ENCODE results near the gene KRT74.
"Not testable (repeated sequence)": the region's sequence is repeated elsewhere in the genome, so short reads cannot be mapped to it uniquely, and the experiment has no call there.

KRT74 gene

DNA sequence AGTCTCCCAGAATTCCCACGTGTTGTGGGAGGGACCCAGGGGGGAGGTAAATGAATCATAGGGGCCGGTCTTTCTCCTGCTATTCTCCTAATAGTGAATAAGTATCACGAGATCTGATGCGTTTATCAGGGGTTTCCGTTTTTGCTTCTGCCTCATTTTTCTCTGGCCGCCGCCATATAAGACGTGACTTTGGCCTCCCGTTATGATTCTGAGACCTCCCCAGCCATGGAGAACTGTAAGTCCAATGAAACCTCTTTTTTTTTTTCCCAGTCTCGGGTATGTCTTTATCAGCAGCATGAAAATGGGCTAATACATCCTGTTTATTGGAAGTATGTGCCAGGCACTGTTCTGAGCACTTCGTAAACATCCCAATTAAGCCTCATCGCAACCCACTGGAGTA, 26.8 kb upstream of the KRT74 start:
- no peaks in the 10 kb centered on the region for H3K36me3 ChIP-seq (ENCODE audit: control insufficient read depth, insufficient read depth, low read length)
- H3K9me3 ChIP-seq (ENCODE audit: control insufficient read depth, low read length): no peaks in the 10 kb centered on the region
- no peaks in the 10 kb centered on the region for H3K4me1 ChIP-seq (ENCODE audit: control insufficient read depth, insufficient read depth, low read length)
- no peak overlapping the region for H3K4me3 ChIP-seq (ENCODE audit: low read length)
- H3K9ac ChIP-seq (ENCODE audit: low read length): no peak overlapping the region
- peaks cover 43% of the 10 kb centered on the region for H3K27me3 ChIP-seq (ENCODE audit: control insufficient read depth, insufficient read depth, low read length)

DNA sequence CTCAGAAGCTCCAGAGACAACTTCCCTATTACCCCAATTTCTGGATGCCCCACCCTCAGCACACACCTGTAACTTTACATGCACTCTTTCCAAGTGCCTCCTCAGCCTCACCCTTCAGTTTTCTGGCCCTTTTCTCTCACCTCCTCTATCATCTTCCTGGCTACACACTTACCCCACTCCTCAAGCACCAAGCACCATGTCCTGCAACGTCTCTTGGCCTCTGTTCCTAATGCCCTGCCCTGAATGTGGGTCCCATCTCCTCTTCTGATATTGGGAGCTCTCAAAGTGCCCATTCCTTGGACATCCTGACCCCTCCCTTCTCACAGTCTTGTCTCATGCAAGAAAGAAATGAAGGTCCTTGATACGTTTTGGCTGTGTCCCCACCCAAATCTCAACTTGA, 26.4 kb upstream of the KRT74 start:
- H3K4me3 ChIP-seq (ENCODE audit: low read length): no peak overlapping the region
- H3K9me3 ChIP-seq (ENCODE audit: control insufficient read depth, low read length): no peaks in the 10 kb centered on the region
- H3K27me3 ChIP-seq (ENCODE audit: control insufficient read depth, insufficient read depth, low read length): peaks cover 43% of the 10 kb centered on the region

DNA sequence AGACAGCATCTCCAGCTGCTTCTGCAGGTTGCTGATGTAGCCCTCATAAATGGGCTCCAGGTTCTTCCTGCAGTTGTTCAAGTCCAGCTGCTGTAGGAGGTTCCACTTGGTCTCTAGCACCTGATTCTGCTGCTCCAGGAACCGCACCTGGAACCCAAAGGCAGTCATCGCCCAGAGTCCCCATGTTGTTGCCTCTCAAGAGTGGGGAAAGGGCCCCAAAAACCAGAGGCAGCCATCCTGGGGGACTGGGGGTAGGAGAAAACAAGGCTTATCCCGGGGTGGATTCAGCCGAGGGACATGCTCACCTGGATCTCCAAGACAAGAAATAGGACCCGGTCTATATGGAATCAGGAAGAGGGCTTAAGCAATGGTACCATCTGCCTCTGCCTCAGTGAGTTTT, 25.3 kb upstream of the KRT74 start:
- Histone ChIP-seq H3K27me3 (ENCODE audit: control insufficient read depth, insufficient read depth, low read length) (peaks cover 43% of the 10 kb centered on the region), H3K4me3 (ENCODE audit: low read length) (no peak overlapping the region), H3K9me3 (ENCODE audit: control insufficient read depth, low read length) (no peaks in the 10 kb centered on the region), H3K36me3 (ENCODE audit: control insufficient read depth, insufficient read depth, low read length) (no peaks in the 10 kb centered on the region), H3K9ac (ENCODE audit: low read length) (no peak overlapping the region), H3K4me1 (ENCODE audit: control insufficient read depth, insufficient read depth, low read length) (no peaks in the 10 kb centered on the region)

More for the DNA sequence above, 26.4 kb upstream of the KRT74 start:
- Histone ChIP-seq H3K9ac (ENCODE audit: low read length) (no peak overlapping the region), H3K36me3 (ENCODE audit: control insufficient read depth, insufficient read depth, low read length) (no peaks in the 10 kb centered on the region), H3K4me1 (ENCODE audit: control insufficient read depth, insufficient read depth, low read length) (no peaks in the 10 kb centered on the region)

DNA sequence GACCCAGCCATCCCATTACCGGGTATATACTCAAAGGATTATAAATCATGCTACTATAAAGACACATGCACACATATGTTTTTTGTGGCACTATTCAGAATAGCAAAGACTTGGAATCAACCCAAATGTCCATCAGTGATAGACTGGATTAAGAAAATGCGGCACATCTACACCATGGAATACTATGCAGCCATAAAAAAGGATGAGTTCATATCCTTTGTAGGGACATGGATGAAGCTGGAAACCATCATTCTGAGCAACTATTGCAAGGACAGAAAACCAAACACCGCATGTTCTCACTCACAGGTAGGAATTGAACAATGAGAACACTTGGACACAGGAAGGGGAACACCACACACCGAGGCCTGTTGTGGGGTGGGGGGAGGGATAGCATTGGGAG, 20.6 kb upstream of the KRT74 start:
- peaks cover 23% of the 10 kb centered on the region for H3K27me3 ChIP-seq (ENCODE audit: control insufficient read depth, insufficient read depth, low read length)

DNA sequence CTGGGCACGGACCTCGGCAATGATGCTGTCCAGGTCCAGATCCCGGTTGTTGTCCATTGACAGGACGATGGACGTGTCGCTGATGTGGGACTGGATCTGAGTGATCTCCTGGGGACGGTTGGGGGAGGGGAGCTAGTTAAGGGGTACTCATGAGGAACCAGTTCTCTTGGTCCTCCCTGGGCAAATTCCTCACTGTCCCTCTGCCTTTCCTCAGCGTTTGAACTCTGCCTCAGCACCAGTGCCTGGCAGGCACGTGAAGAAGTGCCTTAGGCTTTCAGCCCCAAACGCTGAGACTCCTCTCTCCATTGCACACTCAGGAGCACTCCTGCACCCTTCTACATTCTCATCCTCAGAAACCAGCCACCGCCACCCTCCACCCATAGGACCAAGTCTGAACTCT, 17.9 kb upstream of the KRT74 start:
- Histone ChIP-seq H3K4me3 (ENCODE audit: low read length) (no peak overlapping the region), H3K9me3 (ENCODE audit: control insufficient read depth, low read length) (no peaks in the 10 kb centered on the region), H3K36me3 (ENCODE audit: control insufficient read depth, insufficient read depth, low read length) (no peaks in the 10 kb centered on the region), H3K27me3 (ENCODE audit: control insufficient read depth, insufficient read depth, low read length) (peaks cover 12% of the 10 kb centered on the region), H3K9ac (ENCODE audit: low read length) (no peak overlapping the region), H3K4me1 (ENCODE audit: control insufficient read depth, insufficient read depth, low read length) (no peaks in the 10 kb centered on the region)

More for the DNA sequence above, 20.6 kb upstream of the KRT74 start:
- not testable (repeated sequence) for H3K4me1 ChIP-seq (ENCODE audit: control insufficient read depth, insufficient read depth, low read length); H3K9me3 ChIP-seq (ENCODE audit: control insufficient read depth, low read length); H3K4me3 ChIP-seq (ENCODE audit: low read length); H3K36me3 ChIP-seq (ENCODE audit: control insufficient read depth, insufficient read depth, low read length); H3K9ac ChIP-seq (ENCODE audit: low read length)

DNA sequence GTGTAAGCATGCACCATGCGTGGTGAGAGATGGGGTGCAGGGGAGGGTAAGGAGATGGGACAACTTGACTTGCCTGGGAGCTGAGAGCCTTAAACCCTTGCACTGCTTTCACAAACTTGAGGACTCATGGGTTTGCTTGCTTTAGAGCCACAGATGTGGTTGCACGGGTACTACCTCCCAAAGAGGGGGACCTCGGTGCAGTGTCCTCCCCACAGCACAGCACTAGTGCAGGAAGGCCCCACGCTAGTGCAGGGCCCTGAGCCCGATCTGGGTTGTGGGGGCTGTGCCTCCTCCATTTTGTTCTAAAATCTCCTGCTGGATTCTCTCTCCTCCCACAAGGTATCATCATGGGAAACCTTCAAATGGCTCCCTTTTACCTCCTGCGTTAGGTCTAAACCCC, 16.4 kb upstream of the KRT74 start:
- Histone ChIP-seq H3K36me3 (ENCODE audit: control insufficient read depth, insufficient read depth, low read length) (no peaks in the 10 kb centered on the region), H3K27me3 (ENCODE audit: control insufficient read depth, insufficient read depth, low read length) (peaks cover 12% of the 10 kb centered on the region), H3K9ac (ENCODE audit: low read length) (no peak overlapping the region), H3K4me3 (ENCODE audit: low read length) (no peak overlapping the region), H3K4me1 (ENCODE audit: control insufficient read depth, insufficient read depth, low read length) (no peaks in the 10 kb centered on the region), H3K9me3 (ENCODE audit: control insufficient read depth, low read length) (no peaks in the 10 kb centered on the region)

DNA sequence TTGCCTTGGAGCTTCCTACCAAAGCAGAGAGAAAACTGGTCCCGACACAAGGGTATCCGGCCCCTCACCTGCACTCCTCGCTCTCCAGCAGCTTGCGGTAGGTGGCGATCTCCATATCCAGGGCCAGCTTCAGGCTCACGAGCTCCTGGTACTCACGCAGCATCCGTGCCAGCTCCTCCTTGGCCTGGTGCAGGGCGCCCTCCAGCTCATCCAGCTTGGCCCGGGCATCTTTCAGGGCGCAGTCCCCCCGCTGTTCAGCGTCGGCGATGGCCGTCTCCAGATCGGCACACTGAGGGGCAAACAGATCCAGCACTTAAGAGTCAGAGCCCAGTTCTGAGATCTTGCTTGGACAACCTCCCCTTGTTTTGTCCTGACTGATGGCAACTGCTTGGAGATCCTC, 13.9 kb upstream of the KRT74 start:
- Histone ChIP-seq H3K9me3 (ENCODE audit: control insufficient read depth, low read length) (no peaks in the 10 kb centered on the region), H3K27me3 (ENCODE audit: control insufficient read depth, insufficient read depth, low read length) (peaks cover 6% of the 10 kb centered on the region), H3K4me1 (ENCODE audit: control insufficient read depth, insufficient read depth, low read length) (peaks cover 7% of the 10 kb centered on the region), H3K4me3 (ENCODE audit: low read length) (no peak overlapping the region), H3K36me3 (ENCODE audit: control insufficient read depth, insufficient read depth, low read length) (no peaks in the 10 kb centered on the region), H3K9ac (ENCODE audit: low read length) (no peak overlapping the region)

DNA sequence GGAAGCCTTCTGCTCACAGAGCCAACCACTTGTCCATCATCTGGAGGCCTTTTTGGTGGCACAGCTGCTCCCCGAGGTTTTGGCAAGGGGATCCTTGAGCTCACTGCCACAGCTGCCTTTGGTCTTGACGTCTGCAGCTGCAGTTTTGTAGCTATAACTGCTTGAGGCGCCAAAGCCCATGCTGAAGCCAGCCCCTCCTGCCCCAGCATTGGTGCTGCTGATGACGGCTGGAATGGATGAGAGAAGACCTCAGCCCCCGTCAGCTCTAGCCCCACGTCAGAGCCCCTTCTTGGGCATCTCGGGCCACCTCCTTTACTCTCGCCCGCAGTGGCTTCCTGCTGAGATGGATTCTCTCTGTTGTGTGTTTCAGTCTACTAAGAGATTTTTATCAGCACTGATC, 12.3 kb upstream of the KRT74 start:
- no peak overlapping the region for H3K9ac ChIP-seq (ENCODE audit: low read length)
- peaks cover 6% of the 10 kb centered on the region for H3K27me3 ChIP-seq (ENCODE audit: control insufficient read depth, insufficient read depth, low read length)
- peaks cover 7% of the 10 kb centered on the region for H3K4me1 ChIP-seq (ENCODE audit: control insufficient read depth, insufficient read depth, low read length)
- no peaks in the 10 kb centered on the region for H3K36me3 ChIP-seq (ENCODE audit: control insufficient read depth, insufficient read depth, low read length)
- H3K4me3 ChIP-seq (ENCODE audit: low read length): no peak overlapping the region
- no peaks in the 10 kb centered on the region for H3K9me3 ChIP-seq (ENCODE audit: control insufficient read depth, low read length)

DNA sequence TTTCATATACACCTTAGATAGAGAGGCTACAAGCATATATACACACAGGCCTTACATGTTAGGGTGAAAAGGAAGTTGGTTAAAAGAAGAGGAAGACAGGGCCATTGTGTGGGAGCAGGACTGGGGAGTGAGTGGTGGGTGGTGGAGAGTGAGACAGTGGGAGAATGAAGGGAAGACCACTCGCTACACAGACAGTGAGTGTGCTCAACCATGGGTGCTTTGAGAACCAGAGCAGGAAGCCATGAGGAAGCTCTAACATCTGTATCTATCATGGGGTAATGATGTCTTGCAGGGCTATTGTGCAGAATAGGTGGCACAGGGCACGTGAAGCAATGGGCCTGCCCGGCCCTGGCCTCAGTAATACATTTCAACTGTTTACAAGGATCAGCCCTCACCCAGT, 11.4 kb upstream of the KRT74 start:
- no peaks in the 10 kb centered on the region for H3K9me3 ChIP-seq (ENCODE audit: control insufficient read depth, low read length)
- no peak overlapping the region for H3K9ac ChIP-seq (ENCODE audit: low read length)
- H3K36me3 ChIP-seq (ENCODE audit: control insufficient read depth, insufficient read depth, low read length): no peaks in the 10 kb centered on the region
- H3K27me3 ChIP-seq (ENCODE audit: control insufficient read depth, insufficient read depth, low read length): peaks cover under 1% of the 10 kb centered on the region
- H3K4me1 ChIP-seq (ENCODE audit: control insufficient read depth, insufficient read depth, low read length): peaks cover 7% of the 10 kb centered on the region
- H3K4me3 ChIP-seq (ENCODE audit: low read length): no peak overlapping the region

DNA sequence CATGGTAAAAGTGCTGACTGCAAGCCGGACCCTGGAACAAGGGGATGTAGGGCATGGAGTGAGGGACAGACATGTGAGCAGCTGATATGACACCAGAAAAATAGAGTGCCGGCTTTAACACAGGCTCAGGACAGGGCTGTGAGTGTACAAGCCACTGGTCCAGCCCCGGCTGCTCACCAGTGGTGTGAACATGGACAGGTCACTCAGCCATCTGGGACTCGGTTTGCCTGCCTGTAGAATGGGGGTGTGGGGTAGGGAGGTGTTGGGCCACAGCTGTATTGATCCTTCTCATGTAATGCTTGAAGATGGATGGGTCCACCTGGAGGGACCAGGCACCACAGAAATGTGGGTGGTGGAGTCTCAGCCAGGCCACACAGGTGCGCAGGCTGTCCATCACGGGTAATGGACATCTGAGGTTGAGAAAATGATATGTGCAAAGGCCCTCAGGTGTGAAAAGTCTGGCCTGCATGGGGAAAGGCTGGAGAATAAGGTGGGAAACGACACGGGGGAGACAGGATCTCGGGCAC, 10.6 kb upstream of the KRT74 start:
- H3K4me3 ChIP-seq (ENCODE audit: low read length): no peak overlapping the region
- H3K27me3 ChIP-seq (ENCODE audit: control insufficient read depth, insufficient read depth, low read length): no peaks in the 10 kb centered on the region
- H3K9ac ChIP-seq (ENCODE audit: low read length): no peak overlapping the region
- H3K9me3 ChIP-seq (ENCODE audit: control insufficient read depth, low read length): no peaks in the 10 kb centered on the region
- peaks cover 7% of the 10 kb centered on the region for H3K4me1 ChIP-seq (ENCODE audit: control insufficient read depth, insufficient read depth, low read length)
- no peaks in the 10 kb centered on the region for H3K36me3 ChIP-seq (ENCODE audit: control insufficient read depth, insufficient read depth, low read length)

DNA sequence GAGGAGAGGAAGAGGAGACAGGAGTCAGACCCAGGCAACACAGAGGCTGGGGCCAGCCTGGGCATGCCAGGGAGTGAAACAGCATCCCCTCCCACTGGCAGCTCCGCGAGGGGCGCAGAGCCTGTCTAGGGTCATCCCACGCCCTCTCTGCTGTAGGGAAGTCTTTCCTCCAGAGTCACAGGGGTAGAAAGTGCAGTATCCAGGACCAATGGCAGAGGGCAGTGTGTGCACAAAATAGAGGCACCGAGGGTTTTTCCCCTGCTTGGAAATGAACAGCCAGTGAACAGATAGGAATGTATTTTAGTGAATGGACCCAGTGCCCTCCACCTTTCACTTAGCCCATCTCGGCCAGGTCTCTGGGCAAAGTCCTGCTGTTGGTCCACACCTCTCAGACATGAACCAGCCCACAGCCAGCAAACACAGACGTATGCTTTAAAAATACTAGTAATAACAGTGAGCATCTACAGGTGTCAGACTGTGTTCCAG, 9.4 kb upstream of the KRT74 start:
- no peak overlapping the region for H3K4me3 ChIP-seq (ENCODE audit: low read length)
- H3K27me3 ChIP-seq (ENCODE audit: control insufficient read depth, insufficient read depth, low read length): no peaks in the 10 kb centered on the region
- peaks cover 7% of the 10 kb centered on the region for H3K4me1 ChIP-seq (ENCODE audit: control insufficient read depth, insufficient read depth, low read length)
- no peaks in the 10 kb centered on the region for H3K36me3 ChIP-seq (ENCODE audit: control insufficient read depth, insufficient read depth, low read length)
- no peak overlapping the region for H3K9ac ChIP-seq (ENCODE audit: low read length)
- no peaks in the 10 kb centered on the region for H3K9me3 ChIP-seq (ENCODE audit: control insufficient read depth, low read length)

DNA sequence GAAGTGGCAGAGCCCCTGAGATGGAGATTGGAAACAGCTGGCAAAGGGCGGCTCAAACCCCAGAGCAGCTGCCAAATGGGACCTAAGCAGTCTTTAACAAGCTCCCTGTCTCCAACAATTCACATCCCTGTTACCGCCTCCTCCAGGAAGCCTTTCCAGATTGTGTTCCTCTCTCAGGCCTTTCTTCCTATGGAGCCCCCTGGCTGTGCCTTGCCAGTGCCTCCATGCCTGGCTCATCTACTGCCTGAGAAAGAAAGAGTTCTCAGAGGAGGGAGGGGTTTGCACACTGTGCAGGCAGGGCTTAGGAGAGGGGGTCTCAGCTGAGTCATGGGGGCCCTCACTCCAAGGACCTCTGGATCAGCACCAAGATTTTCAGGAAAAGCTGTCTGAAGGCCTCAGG, 8.8 kb upstream of the KRT74 start:
- Histone ChIP-seq H3K27me3 (ENCODE audit: control insufficient read depth, insufficient read depth, low read length) (no peaks in the 10 kb centered on the region), H3K9me3 (ENCODE audit: control insufficient read depth, low read length) (no peaks in the 10 kb centered on the region), H3K36me3 (ENCODE audit: control insufficient read depth, insufficient read depth, low read length) (no peaks in the 10 kb centered on the region), H3K4me1 (ENCODE audit: control insufficient read depth, insufficient read depth, low read length) (peaks cover 7% of the 10 kb centered on the region), H3K9ac (ENCODE audit: low read length) (no peak overlapping the region), H3K4me3 (ENCODE audit: low read length) (no peak overlapping the region)

DNA sequence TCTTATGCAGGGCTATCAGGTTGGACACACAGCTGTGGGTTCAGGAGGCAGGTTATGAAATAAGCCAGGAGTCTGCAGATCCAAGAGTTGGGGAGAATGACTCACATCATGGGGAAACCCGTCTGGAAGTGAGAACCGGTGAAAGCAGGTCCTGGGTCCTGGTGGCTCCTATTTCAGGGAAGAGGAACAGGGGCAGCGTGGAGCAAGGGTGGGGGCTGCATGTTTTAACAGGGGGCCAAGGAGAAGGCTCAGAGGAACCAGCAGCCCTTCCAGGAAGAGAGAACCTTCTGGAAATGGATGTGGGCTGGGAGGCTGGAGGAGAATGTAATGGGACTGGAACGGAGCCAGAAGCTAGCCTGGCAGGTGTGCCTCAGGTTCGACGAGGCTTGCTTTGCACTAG, 7.8 kb upstream of the KRT74 start:
- Histone ChIP-seq H3K4me3 (ENCODE audit: low read length) (no peak overlapping the region), H3K27me3 (ENCODE audit: control insufficient read depth, insufficient read depth, low read length) (no peaks in the 10 kb centered on the region), H3K4me1 (ENCODE audit: control insufficient read depth, insufficient read depth, low read length) (peaks cover 7% of the 10 kb centered on the region), H3K9ac (ENCODE audit: low read length) (no peak overlapping the region), H3K36me3 (ENCODE audit: control insufficient read depth, insufficient read depth, low read length) (no peaks in the 10 kb centered on the region), H3K9me3 (ENCODE audit: control insufficient read depth, low read length) (no peaks in the 10 kb centered on the region)

Data from mucosa of stomach (tissue), 1 donor.